Liver (tissue), 9 donors: Measurements from ENCODE around the gene IFNAR2. TPM values are rescaled to one million over a fixed set of nuclear protein-coding genes. Genes with fewer than 3 reads are reported as not detected.

Source experiments
- DNase-seq: peaks from one replicate; pipeline ENCODE4 v3.0.0-alpha.2; 2017; ENCODE audit warnings: low spot score
- H3K27ac ChIP-seq, 2 donors: one replicate each; pipeline ENCODE4 v1.7.0; 2013; ENCODE audit warnings: inconsistent platforms in 2 of 2, low read length in 2 of 2, control low read depth in 1 of 2, low read depth in 1 of 2, mild to moderate bottlenecking in 1 of 2
- H3K27me3 ChIP-seq, 4 donors: one replicate each; pipeline versions ENCODE4 v1.6.1 to v1.7.0; 2013; ENCODE audit warnings: low read length in 3 of 4, inconsistent platforms in 1 of 4, mild to moderate bottlenecking in 1 of 4, moderate library complexity in 1 of 4; ENCODE audit not compliant: control insufficient read depth in 4 of 4, insufficient read depth in 4 of 4
- H3K36me3 ChIP-seq, 4 donors: one replicate each; pipeline versions ENCODE4 v1.6.1 to v1.7.0; 2013; ENCODE audit warnings: low read length in 3 of 4, mild to moderate bottlenecking in 3 of 4, low read depth in 1 of 4, moderate library complexity in 1 of 4; ENCODE audit not compliant: control insufficient read depth in 4 of 4, insufficient read depth in 3 of 4
- H3K4me1 ChIP-seq, 4 donors: one replicate each; pipeline versions ENCODE4 v1.6.1 to v1.7.0; 2013; ENCODE audit warnings: low read length in 3 of 4, mild to moderate bottlenecking in 3 of 4, moderate library complexity in 1 of 4; ENCODE audit not compliant: control insufficient read depth in 4 of 4, insufficient read depth in 4 of 4
- H3K4me3 ChIP-seq, 3 donors: one replicate each; pipeline versions ENCODE4 v1.6.1 to v1.7.0; 2013; ENCODE audit warnings: low read length in 3 of 3, control low read depth in 1 of 3, low read depth in 1 of 3, mild to moderate bottlenecking in 1 of 3
- H3K9ac ChIP-seq, 2 donors: one replicate each; pipeline ENCODE4 v1.7.0; 2013; ENCODE audit warnings: low read length in 2 of 2, mild to moderate bottlenecking in 2 of 2, moderate library complexity in 2 of 2, control low read depth in 1 of 2, low read depth in 1 of 2
- H3K9me3 ChIP-seq, 4 donors: one replicate each; pipeline versions ENCODE4 v1.6.1 to v1.7.0; 2013; ENCODE audit warnings: low read length in 3 of 4; ENCODE audit not compliant: control insufficient read depth in 4 of 4
- CTCF ChIP-seq: fragments of 150-350 bp; IDR thresholded peaks from 2 replicates; pipeline ENCODE4 v1.5.1; 2017; ENCODE audit warnings: improper control_type of control experiment, low read depth, low read length; ENCODE audit not compliant: missing input control
- EGR1 ChIP-seq, 2 donors: IDR thresholded peaks; 2 replicates each; pipeline ENCODE4 v1.6.1; 2016 to 2018; ENCODE audit warnings: antibody characterized with exemption in 2 of 2, low read depth in 2 of 2
- FOXA2 ChIP-seq: IDR thresholded peaks from 2 replicates; pipeline ENCODE4 v1.6.1; 2016; ENCODE audit warnings: antibody characterized with exemption
- GABPA ChIP-seq, 2 donors: IDR thresholded peaks in 1 of 2; conservative IDR thresholded peaks in 1 of 2; 2 replicates each; pipeline ENCODE4 v1.6.1; 2016; ENCODE audit warnings: antibody characterized with exemption in 2 of 2, mild to moderate bottlenecking in 1 of 2, moderate library complexity in 1 of 2
- HNF4A ChIP-seq, 2 donors: conservative IDR thresholded peaks; 2 replicates each; pipeline ENCODE4 v1.6.1; 2016; ENCODE audit warnings: antibody characterized with exemption in 2 of 2, mild to moderate bottlenecking in 2 of 2
- JUND ChIP-seq, 2 donors: IDR thresholded peaks; 2 replicates each; pipeline ENCODE4 v1.6.1; 2016; ENCODE audit warnings: antibody characterized with exemption in 2 of 2
- MAX ChIP-seq: IDR thresholded peaks from 2 replicates; pipeline ENCODE4 v1.6.1; 2016; ENCODE audit warnings: antibody characterized with exemption
- NR2F2 ChIP-seq: IDR thresholded peaks from 2 replicates; pipeline ENCODE4 v1.6.1; 2016; ENCODE audit warnings: antibody characterized with exemption
- RAD21 ChIP-seq, 2 donors: IDR thresholded peaks; 2 replicates each; pipeline ENCODE4 v1.6.1; 2016; ENCODE audit warnings: antibody characterized with exemption in 2 of 2, mild to moderate bottlenecking in 2 of 2
- RXRA ChIP-seq, 2 donors: IDR thresholded peaks; 2 replicates each; pipeline ENCODE4 v1.6.1; 2017 to 2018; ENCODE audit warnings: antibody characterized with exemption in 2 of 2, mild to moderate bottlenecking in 1 of 2
- SP1 ChIP-seq: IDR thresholded peaks from 2 replicates; pipeline ENCODE4 v1.6.1; 2018; ENCODE audit warnings: antibody characterized with exemption, mild to moderate bottlenecking
- TAF1 ChIP-seq: conservative IDR thresholded peaks from 2 replicates; pipeline ENCODE4 v1.6.1; 2016; ENCODE audit warnings: antibody characterized with exemption, mild to moderate bottlenecking
- YY1 ChIP-seq: IDR thresholded peaks from 2 replicates; pipeline ENCODE4 v1.6.1; 2016; ENCODE audit warnings: antibody characterized with exemption, mild to moderate bottlenecking
- WGBS: extraction: QIAGEN DNeasy Blood & Tissue Kit; methylation state at CpG from one replicate; pipeline ENCODE4 v1.1.7; 2013; 5-methylcytosine and 5-hydroxymethylcytosine counted together
- polyA plus RNA-seq, 2 donors: library from polyadenylated mRNA; stranded (reverse) in 1 of 2; unstranded in 1 of 2; fragments of 200-250 nt in 1 of 2; fragments of >200 nt in 1 of 2; fragmentation: Nextera tagmentation in 1 of 2; extraction: Ambion mirVana in 1 of 2; gene quantifications; one replicate each; pipeline versions ENCODE4 v1.2.1 to v1.2.3, GENCODE V29; 2013 to 2015
- total RNA-seq, 2 donors: library from RNA; depleted of rRNA; stranded (reverse); fragments of >200 nt; gene quantifications; one replicate each; pipeline ENCODE4 v1.2.3, GENCODE V29; 2014
- TF ChIP-seq, protein P1 (sequence below): IDR thresholded peaks from 2 replicates; pipeline ENCODE4 v1.6.1; 2016; ENCODE audit warnings: antibody characterized with exemption
- TF ChIP-seq, protein P2 (sequence below): IDR thresholded peaks from 2 replicates; pipeline ENCODE4 v1.6.1; 2016; ENCODE audit warnings: antibody characterized with exemption, mild to moderate bottlenecking
- TF ChIP-seq, protein P3 (sequence below): IDR thresholded peaks from 2 replicates; pipeline ENCODE4 v1.6.1; 2016; ENCODE audit warnings: antibody characterized with exemption
- donor health status: healthy.
- donor health status: healthy.
- donor health status: healthy.
- donor health status: healthy.
- donor health status: healthy.

Gene IFNAR2
- total and polyA plus RNA-seq, 4 donors: 12.6 to 17.0 (median 14.6) TPM

- Histone ChIP-seq H3K36me3 (peaks cover 7 to 31% (median 21%) of the 10 kb centered on the region in 4 donors), H3K27ac (peak overlapping the region; percentile 41 to 67), H3K9ac (no peak overlapping the region), H3K4me1 (peaks cover 6 to 50% (median 25%) of the 10 kb centered on the region in 4 donors), H3K4me3 (no peak overlapping the region), H3K9me3 (no peaks in the 10 kb centered on the region), H3K27me3 (no peaks in the 10 kb centered on the region)
- no peak for TF ChIP-seq RXRA (IDR thresholded peaks at IDR 0.05)
- TF ChIP-seq, protein P1, sequence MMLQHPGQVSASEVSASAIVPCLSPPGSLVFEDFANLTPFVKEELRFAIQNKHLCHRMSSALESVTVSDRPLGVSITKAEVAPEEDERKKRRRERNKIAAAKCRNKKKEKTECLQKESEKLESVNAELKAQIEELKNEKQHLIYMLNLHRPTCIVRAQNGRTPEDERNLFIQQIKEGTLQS: no peak
- no peak for TF ChIP-seq JUND (IDR thresholded peaks at IDR 0.05)
- no peak for TF ChIP-seq HNF4A (conservative IDR thresholded peaks at IDR 0.05)
- no peak for TF ChIP-seq RAD21 (IDR thresholded peaks at IDR 0.05)
- DNase-seq: no peak
- WGBS: 63% methylated on average over 6 of the region's 6 CpGs
Measured at GRCh38 chr21:33244082-33244778, 14.5 kb downstream of the IFNAR2 start.

- Histone ChIP-seq H3K9ac (no peak overlapping the region), H3K9me3 (no peaks in the 10 kb centered on the region), H3K4me1 (peaks cover 6 to 47% (median 24%) of the 10 kb centered on the region in 4 donors), H3K27ac (peak overlapping the region; percentile 41 to 67), H3K36me3 (peaks cover 7 to 36% (median 26%) of the 10 kb centered on the region in 4 donors), H3K4me3 (no peak overlapping the region), H3K27me3 (no peaks in the 10 kb centered on the region)
- no peak for DNase-seq
- 33% methylated on average over 2 of the region's 2 CpGs for WGBS
- TF ChIP-seq TAF1 (no peak), MAX (no peak), RAD21 (IDR thresholded peaks at IDR 0.05) (no peak), SP1 (no peak), EGR1 (IDR thresholded peaks at IDR 0.05; ENCODE audit: low read depth in 2 of 2) (no peak)
- TF ChIP-seq, protein P1: no peak
Measured at GRCh38 chr21:33244779-33245105, 15.0 kb downstream of the IFNAR2 start.

DNA sequence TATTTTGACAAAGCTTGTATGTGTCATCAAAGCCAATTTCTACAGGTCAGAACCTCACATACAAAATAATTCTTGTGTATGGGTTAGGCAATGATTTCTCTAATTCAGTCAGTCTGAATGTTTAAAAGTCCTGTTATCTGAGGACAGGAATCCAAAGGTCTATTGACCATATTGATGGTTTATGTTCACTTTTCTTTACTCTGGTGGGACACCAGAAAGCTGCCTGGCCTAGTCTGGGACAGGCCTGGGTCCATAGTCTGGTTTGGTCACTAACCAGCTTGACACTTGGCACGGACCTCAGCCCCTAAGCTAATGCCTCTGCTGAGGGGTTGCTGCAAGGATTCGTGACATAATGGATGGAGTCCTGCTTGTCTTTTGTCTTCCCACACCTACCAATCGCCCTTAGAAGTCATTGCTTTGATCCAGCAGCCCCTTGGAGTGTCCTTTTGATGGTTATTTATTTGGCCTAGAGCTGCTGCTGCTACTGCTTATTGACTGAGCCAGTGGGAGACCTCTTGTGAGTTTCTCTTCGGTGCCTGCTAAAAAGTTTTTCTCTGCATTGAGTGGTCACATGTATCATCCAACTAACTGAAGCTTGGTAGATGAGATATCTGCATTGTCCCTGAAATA lies 15.7 kb downstream of the IFNAR2 start:
- WGBS: 39% methylated on average over 4 of the region's 4 CpGs
- peaks cover 7 to 42% (median 28%) of the 10 kb centered on the region in 4 donors for H3K36me3 ChIP-seq
- no peak overlapping the region for H3K4me3 ChIP-seq
- H3K27me3 ChIP-seq: no peaks in the 10 kb centered on the region
- H3K9ac ChIP-seq: no peak overlapping the region
- no peak for DNase-seq
- peaks cover 6 to 45% (median 24%) of the 10 kb centered on the region in 4 donors for H3K4me1 ChIP-seq
- no peaks in the 10 kb centered on the region for H3K9me3 ChIP-seq
- peak overlapping the region; percentile 41 to 67 for H3K27ac ChIP-seq
- peak; percentile 95 for TF ChIP-seq SP1
- no peak for TF ChIP-seq GABPA (IDR thresholded peaks at IDR 0.05 in 1 of 2, conservative IDR thresholded peaks at IDR 0.05 in 1 of 2)
- TF ChIP-seq CTCF: no peak
- peak; percentile 73 for TF ChIP-seq NR2F2
- peak; percentile 59 to 73 for TF ChIP-seq RAD21 (IDR thresholded peaks at IDR 0.05)
- TF ChIP-seq, protein P2, sequence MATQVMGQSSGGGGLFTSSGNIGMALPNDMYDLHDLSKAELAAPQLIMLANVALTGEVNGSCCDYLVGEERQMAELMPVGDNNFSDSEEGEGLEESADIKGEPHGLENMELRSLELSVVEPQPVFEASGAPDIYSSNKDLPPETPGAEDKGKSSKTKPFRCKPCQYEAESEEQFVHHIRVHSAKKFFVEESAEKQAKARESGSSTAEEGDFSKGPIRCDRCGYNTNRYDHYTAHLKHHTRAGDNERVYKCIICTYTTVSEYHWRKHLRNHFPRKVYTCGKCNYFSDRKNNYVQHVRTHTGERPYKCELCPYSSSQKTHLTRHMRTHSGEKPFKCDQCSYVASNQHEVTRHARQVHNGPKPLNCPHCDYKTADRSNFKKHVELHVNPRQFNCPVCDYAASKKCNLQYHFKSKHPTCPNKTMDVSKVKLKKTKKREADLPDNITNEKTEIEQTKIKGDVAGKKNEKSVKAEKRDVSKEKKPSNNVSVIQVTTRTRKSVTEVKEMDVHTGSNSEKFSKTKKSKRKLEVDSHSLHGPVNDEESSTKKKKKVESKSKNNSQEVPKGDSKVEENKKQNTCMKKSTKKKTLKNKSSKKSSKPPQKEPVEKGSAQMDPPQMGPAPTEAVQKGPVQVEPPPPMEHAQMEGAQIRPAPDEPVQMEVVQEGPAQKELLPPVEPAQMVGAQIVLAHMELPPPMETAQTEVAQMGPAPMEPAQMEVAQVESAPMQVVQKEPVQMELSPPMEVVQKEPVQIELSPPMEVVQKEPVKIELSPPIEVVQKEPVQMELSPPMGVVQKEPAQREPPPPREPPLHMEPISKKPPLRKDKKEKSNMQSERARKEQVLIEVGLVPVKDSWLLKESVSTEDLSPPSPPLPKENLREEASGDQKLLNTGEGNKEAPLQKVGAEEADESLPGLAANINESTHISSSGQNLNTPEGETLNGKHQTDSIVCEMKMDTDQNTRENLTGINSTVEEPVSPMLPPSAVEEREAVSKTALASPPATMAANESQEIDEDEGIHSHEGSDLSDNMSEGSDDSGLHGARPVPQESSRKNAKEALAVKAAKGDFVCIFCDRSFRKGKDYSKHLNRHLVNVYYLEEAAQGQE: peak; percentile 58
- peak; percentile 84 to 87 for TF ChIP-seq JUND (IDR thresholded peaks at IDR 0.05)
- TF ChIP-seq FOXA2: peak; percentile 63
- TF ChIP-seq MAX: no peak
- peak; percentile 99 to 100 for TF ChIP-seq HNF4A (conservative IDR thresholded peaks at IDR 0.05)
- peak; percentile 68 for TF ChIP-seq YY1
- TF ChIP-seq, protein P3, sequence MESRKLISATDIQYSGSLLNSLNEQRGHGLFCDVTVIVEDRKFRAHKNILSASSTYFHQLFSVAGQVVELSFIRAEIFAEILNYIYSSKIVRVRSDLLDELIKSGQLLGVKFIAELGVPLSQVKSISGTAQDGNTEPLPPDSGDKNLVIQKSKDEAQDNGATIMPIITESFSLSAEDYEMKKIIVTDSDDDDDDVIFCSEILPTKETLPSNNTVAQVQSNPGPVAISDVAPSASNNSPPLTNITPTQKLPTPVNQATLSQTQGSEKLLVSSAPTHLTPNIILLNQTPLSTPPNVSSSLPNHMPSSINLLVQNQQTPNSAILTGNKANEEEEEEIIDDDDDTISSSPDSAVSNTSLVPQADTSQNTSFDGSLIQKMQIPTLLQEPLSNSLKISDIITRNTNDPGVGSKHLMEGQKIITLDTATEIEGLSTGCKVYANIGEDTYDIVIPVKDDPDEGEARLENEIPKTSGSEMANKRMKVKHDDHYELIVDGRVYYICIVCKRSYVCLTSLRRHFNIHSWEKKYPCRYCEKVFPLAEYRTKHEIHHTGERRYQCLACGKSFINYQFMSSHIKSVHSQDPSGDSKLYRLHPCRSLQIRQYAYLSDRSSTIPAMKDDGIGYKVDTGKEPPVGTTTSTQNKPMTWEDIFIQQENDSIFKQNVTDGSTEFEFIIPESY: peak; percentile 87
- no peak for TF ChIP-seq EGR1 (IDR thresholded peaks at IDR 0.05; ENCODE audit: low read depth in 2 of 2)
- TF ChIP-seq, protein P1: peak; percentile 56
